Parathyroid adenoma (tissue), 2 donors: ENCODE data around the gene CES2.

Experiments used
- H2AFZ ChIP-seq: fragments of 300-600 bp; sonication (generic); one replicate; pipeline ENCODE4 v1.7.0; 2017; ENCODE audit warnings: antibody characterized with exemption, mild to moderate bottlenecking
- H3K27ac ChIP-seq: fragments of 300-600 bp; sonication (generic); one replicate; pipeline ENCODE4 v1.7.0; 2017
- H3K27me3 ChIP-seq: fragments of 300-600 bp; sonication (generic); one replicate; pipeline ENCODE4 v1.7.0; 2017; ENCODE audit warnings: low read length; ENCODE audit not compliant: control insufficient read depth, insufficient read depth
- H3K36me3 ChIP-seq: fragments of 300-600 bp; sonication (generic); one replicate; pipeline ENCODE4 v1.7.0; 2017; ENCODE audit warnings: low read length; ENCODE audit not compliant: control insufficient read depth, insufficient read depth
- H3K4me1 ChIP-seq: fragments of 300-600 bp; sonication (generic); one replicate; pipeline ENCODE4 v1.7.0; 2017; ENCODE audit warnings: control low read depth
- H3K4me2 ChIP-seq: fragments of 300-600 bp; sonication (generic); one replicate; pipeline ENCODE4 v1.7.0; 2017; ENCODE audit warnings: low read length
- H3K4me3 ChIP-seq: fragments of 300-600 bp; sonication (generic); one replicate; pipeline ENCODE4 v1.7.0; 2017; ENCODE audit warnings: low read depth, low read length
- H3K79me2 ChIP-seq: fragments of 300-600 bp; sonication (generic); one replicate; pipeline ENCODE4 v1.7.0; 2017; ENCODE audit warnings: control low read depth
- H3K9ac ChIP-seq: fragments of 300-600 bp; sonication (generic); one replicate; pipeline ENCODE4 v1.7.0; 2017; ENCODE audit warnings: mild to moderate bottlenecking
- H3K9me3 ChIP-seq: fragments of 300-600 bp; sonication (generic); one replicate; pipeline ENCODE4 v1.7.0; 2017; ENCODE audit warnings: low read length; ENCODE audit not compliant: control insufficient read depth
- TF ChIP-seq, protein P1 (sequence below): fragments of 300-600 bp; sonication (generic); IDR thresholded peaks from one replicate; pipeline ENCODE4 v1.7.0; 2017; ENCODE audit warnings: antibody characterized with exemption, mild to moderate bottlenecking
- donor health status: primary hyperparathyroidism.

CES2 gene

GRCh38 chr16:66948837-66949225 lies 13.5 kb downstream of the CES2 start:
- H3K4me1 ChIP-seq, result peaks cover 17% of the 10 kb centered on the region
- peak overlapping the region; percentile 53 for H3K27ac ChIP-seq
- no peaks in the 10 kb centered on the region for H3K27me3 ChIP-seq
- no peak overlapping the region for H3K9ac ChIP-seq
- no peaks in the 10 kb centered on the region for H3K9me3 ChIP-seq
- no peaks in the 10 kb centered on the region for H3K79me2 ChIP-seq
- no peaks in the 10 kb centered on the region for H3K36me3 ChIP-seq
- peak overlapping the region; percentile 96 for H2AFZ ChIP-seq
- peak overlapping the region; percentile 71 for H3K4me2 ChIP-seq
- TF ChIP-seq, protein P1, sequence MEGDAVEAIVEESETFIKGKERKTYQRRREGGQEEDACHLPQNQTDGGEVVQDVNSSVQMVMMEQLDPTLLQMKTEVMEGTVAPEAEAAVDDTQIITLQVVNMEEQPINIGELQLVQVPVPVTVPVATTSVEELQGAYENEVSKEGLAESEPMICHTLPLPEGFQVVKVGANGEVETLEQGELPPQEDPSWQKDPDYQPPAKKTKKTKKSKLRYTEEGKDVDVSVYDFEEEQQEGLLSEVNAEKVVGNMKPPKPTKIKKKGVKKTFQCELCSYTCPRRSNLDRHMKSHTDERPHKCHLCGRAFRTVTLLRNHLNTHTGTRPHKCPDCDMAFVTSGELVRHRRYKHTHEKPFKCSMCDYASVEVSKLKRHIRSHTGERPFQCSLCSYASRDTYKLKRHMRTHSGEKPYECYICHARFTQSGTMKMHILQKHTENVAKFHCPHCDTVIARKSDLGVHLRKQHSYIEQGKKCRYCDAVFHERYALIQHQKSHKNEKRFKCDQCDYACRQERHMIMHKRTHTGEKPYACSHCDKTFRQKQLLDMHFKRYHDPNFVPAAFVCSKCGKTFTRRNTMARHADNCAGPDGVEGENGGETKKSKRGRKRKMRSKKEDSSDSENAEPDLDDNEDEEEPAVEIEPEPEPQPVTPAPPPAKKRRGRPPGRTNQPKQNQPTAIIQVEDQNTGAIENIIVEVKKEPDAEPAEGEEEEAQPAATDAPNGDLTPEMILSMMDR, result no peak
- no peak overlapping the region for H3K4me3 ChIP-seq

DNA sequence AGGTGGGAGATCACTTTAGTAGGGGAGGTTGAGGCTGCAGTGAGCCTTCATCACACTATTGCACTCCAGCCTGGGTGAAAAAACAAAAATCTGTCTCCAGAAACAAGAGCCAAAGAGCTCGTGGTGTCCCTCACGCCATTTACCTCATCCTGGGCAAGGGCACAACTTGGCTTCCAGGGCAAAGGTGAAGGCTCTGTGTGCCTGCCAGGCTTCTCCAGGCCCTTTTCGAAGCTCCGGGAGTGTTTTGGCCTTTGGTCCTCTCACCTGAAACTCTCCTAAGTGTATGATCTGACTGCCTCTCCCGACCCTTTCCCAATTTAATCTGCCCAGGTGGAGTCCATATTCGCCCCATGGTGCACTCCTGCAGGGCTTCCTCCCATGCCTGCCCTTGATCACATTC lies 14.2 kb downstream of the CES2 start:
- TF ChIP-seq, protein P1, result no peak
- H3K4me3 ChIP-seq, result no peak overlapping the region
- no peaks in the 10 kb centered on the region for H3K27me3 ChIP-seq
- H2AFZ ChIP-seq, result peak overlapping the region; percentile 96
- no peak overlapping the region for H3K9ac ChIP-seq
- no peaks in the 10 kb centered on the region for H3K36me3 ChIP-seq
- peaks cover 17% of the 10 kb centered on the region for H3K4me1 ChIP-seq
- H3K79me2 ChIP-seq, result no peaks in the 10 kb centered on the region
- no peaks in the 10 kb centered on the region for H3K9me3 ChIP-seq
- no peak overlapping the region for H3K4me2 ChIP-seq
- H3K27ac ChIP-seq, result no peak overlapping the region

DNA sequence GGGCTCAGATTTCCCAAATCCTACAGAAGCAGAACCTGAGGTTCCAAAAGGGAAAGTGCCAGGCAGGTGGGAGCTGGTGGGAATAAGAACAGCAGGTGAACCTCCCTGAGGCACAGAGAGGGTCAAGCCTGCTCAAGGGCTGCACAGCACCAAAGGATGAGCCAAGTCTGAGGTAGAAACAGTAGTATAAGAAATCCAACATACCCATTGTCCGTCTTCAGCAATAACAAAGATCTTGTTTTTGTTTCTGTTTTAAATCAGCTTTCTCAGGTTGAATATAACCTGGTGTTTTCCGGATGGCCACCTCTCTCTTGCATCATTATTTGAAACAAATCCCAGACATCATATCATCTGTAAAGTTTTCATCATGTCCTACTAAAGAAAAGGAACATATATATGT lies 15.1 kb downstream of the CES2 start:
- H3K79me2 ChIP-seq, result no peaks in the 10 kb centered on the region
- no peak overlapping the region for H3K4me3 ChIP-seq
- H3K4me1 ChIP-seq, result peaks cover 17% of the 10 kb centered on the region
- H3K36me3 ChIP-seq, result no peaks in the 10 kb centered on the region
- H3K9me3 ChIP-seq, result no peaks in the 10 kb centered on the region
- no peak overlapping the region for H3K9ac ChIP-seq
- H3K4me2 ChIP-seq, result no peak overlapping the region
- H2AFZ ChIP-seq, result no peak overlapping the region
- H3K27ac ChIP-seq, result no peak overlapping the region
- H3K27me3 ChIP-seq, result no peaks in the 10 kb centered on the region
- TF ChIP-seq, protein P1, result no peak

DNA sequence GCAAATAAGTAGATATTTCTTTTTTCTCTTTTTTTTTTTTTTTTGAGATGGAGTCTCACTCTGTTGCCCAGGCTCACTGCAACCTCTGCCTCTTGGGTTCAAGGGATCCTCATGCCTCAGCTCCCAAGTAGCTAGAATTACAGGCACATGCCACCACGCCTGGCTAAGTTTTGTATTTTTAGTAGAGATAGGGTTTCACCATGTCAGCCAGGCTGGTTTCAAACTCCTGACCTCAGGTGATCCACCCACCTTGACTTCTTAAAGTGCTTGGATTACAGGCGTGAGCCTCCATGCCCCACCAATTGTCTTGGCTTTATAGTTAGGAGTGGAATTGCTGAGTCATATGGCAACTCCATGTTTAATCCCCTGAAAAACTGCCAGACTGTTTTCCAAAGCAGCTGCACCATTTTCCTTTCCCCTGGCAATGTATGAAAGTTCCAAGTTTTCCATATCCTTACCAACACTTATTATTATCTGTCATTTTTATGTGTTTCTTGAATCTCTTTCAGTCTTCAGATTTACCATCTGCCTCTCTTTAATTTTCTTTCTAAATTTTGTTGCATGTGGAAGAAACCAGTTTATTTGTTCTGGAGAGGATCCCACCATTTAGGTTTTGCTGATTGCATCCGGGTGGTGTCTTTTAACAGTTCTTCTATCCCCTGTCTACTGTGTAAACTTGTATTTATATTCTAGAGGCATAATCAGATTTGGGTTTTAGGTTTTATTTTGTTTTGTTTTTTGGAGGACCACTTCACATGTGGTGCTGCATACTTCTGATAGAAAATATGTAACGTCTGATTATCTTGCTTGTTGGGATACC lies 15.9 kb downstream of the CES2 start:
- TF ChIP-seq, protein P1, result no peak
- Histone ChIP-seq H2AFZ (no peak overlapping the region), H3K9ac (no peak overlapping the region), H3K4me1 (peaks cover 17% of the 10 kb centered on the region), H3K36me3 (no peaks in the 10 kb centered on the region), H3K27ac (no peak overlapping the region), H3K27me3 (no peaks in the 10 kb centered on the region), H3K4me3 (no peak overlapping the region), H3K9me3 (no peaks in the 10 kb centered on the region), H3K79me2 (no peaks in the 10 kb centered on the region), H3K4me2 (no peak overlapping the region)
